HEK293T (cell line): Measurements from ENCODE around the gene ZBTB8B.
A peak's percentile ranks its signal among the peaks of the same experiment; 100 is the strongest.
"Not testable (repeated sequence)": the region's sequence is repeated elsewhere in the genome, so short reads cannot be mapped to it uniquely, and the experiment has no call there.

Experiments
- CTCF ChIA-PET: fragments of 350-600 bp; formaldehyde crosslinking; extraction: SDS; loops from one replicate; lab custom pipeline; 2021; ENCODE audit warnings: antibody characterized with exemption, inconsistent platforms; lab: Yijun Ruan, JAX
- POLR2A ChIA-PET: fragments of 350-600 bp; formaldehyde crosslinking; extraction: SDS; loops from one replicate; lab custom pipeline; 2020; ENCODE audit warnings: antibody characterized with exemption, inconsistent platforms; lab: Yijun Ruan, JAX
- DNase-seq: peaks from one replicate; pipeline ENCODE4 v3.0.0; 2012; ENCODE audit warnings: mixed read lengths; ENCODE audit errors: extremely low spot score
- ARNT ChIP-seq: fragments of 450-650 bp; IDR thresholded peaks from 2 replicates; pipeline ENCODE4 v1.6.1; 2017; ENCODE audit warnings: mild to moderate bottlenecking
- BHLHE40 ChIP-seq: fragments of 450-650 bp; IDR thresholded peaks from 2 replicates; pipeline ENCODE4 v1.6.1; 2016; ENCODE audit warnings: mild to moderate bottlenecking, moderate library complexity, borderline replicate concordance
- CTBP1 ChIP-seq: fragments of 450-650 bp; IDR thresholded peaks from 2 replicates; pipeline ENCODE4 v1.6.1; 2016; ENCODE audit warnings: borderline replicate concordance
- ELF4 ChIP-seq: fragments of 450-650 bp; IDR thresholded peaks from 2 replicates; pipeline ENCODE4 v1.6.1; 2017; ENCODE audit warnings: antibody characterized with exemption
- FOXA1 ChIP-seq: fragments of 450-650 bp; IDR thresholded peaks from 2 replicates; pipeline ENCODE4 v1.6.1; 2016; ENCODE audit warnings: mild to moderate bottlenecking
- FOXK2 ChIP-seq: fragments of 450-650 bp; IDR thresholded peaks from 2 replicates; pipeline ENCODE4 v1.6.1; 2016; ENCODE audit warnings: mild to moderate bottlenecking
- FOXM1 ChIP-seq: fragments of 450-650 bp; IDR thresholded peaks from 2 replicates; pipeline ENCODE4 v1.6.1; 2017; ENCODE audit warnings: mild to moderate bottlenecking, borderline replicate concordance
- HDGF ChIP-seq: fragments of 450-650 bp; IDR thresholded peaks from 2 replicates; pipeline ENCODE4 v1.6.1; 2017; ENCODE audit warnings: antibody characterized with exemption, borderline replicate concordance
- L3MBTL2 ChIP-seq: fragments of 450-650 bp; conservative IDR thresholded peaks from 2 replicates; pipeline ENCODE4 v1.6.1; 2016; ENCODE audit warnings: mild to moderate bottlenecking
- LEF1 ChIP-seq: fragments of 450-650 bp; IDR thresholded peaks from 2 replicates; pipeline ENCODE4 v1.6.1; 2017; ENCODE audit warnings: mild to moderate bottlenecking, borderline replicate concordance
- NFRKB ChIP-seq: fragments of 450-650 bp; IDR thresholded peaks from 2 replicates; pipeline ENCODE4 v1.6.1; 2016; ENCODE audit warnings: mild to moderate bottlenecking, moderate library complexity
- SP1 ChIP-seq: fragments of 450-650 bp; IDR thresholded peaks from 2 replicates; pipeline ENCODE4 v1.6.1; 2017
- SUZ12 ChIP-seq: fragments of 450-650 bp; IDR thresholded peaks from 2 replicates; pipeline ENCODE4 v1.6.1; 2016; ENCODE audit warnings: mild to moderate bottlenecking
- TARDBP ChIP-seq: fragments of 450-650 bp; IDR thresholded peaks from 2 replicates; pipeline ENCODE4 v1.6.1; 2016
- ZNF384 ChIP-seq: fragments of 450-650 bp; IDR thresholded peaks from 2 replicates; pipeline ENCODE4 v1.6.1; 2016
- TF ChIP-seq, protein P1 (sequence below): fragments of 450-650 bp; IDR thresholded peaks from 2 replicates; pipeline ENCODE4 v1.6.1; 2016

Gene ZBTB8B

DNA sequence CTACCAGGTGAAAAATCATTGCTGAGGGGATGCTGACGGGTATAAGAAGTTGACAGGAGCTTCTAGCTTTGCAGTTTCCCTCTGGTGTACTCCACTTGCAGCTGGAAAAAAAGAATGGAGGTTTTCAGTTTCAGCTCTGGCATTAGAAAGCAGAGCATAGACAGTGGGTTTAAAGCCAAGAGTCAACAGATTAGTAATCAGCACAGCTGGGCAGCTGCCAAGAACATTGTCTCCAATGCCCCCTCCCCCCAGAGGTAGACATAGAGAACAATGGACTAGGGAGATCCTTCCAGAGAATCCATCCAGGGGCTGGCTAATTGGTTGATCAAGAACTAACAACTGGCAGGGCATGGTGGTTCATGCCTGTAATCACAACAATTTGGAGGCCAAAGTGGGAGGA, 10.1 kb upstream of the ZBTB8B start:
- no peak for TF ChIP-seq ARNT
- TF ChIP-seq BHLHE40, result no peak
- no peak for TF ChIP-seq CTBP1
- no peak for TF ChIP-seq L3MBTL2
- CTCF ChIA-PET, result interaction anchor here (0.8 kb wide), 1 partner anchor 65 kb away, joined by 3 read pairs; no protein-coding TSS in a partner anchor
- DNase-seq, result no peak
- POLR2A ChIA-PET, result interaction anchor here (1.1 kb wide), 1 partner anchor 10 kb away, joined by 5 read pairs; the partner anchor contains the start of gene ZBTB8B

DNA sequence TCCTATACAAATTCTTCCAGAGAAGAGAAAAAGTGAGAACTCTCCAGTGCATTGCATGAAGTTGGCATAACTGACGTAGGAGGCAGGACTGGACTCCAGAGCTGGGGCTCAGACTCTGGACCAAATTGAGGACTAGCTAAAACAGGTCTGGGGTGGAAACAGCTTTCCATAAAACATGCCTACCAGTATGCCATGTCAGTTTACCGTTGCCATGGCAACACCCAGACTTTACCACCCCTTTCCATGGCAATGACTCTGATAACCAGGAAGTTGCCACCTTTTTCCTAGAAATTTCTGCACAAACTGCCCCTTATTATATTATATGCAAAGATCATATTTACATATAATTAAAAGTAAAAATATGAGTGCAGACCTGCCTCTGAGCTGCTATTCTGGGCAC, 8.9 kb upstream of the ZBTB8B start:
- ChIA-PET POLR2A (no interaction called here), CTCF (no interaction called here)
- TF ChIP-seq NFRKB (no peak), LEF1 (no peak), TARDBP (no peak), ZNF384 (no peak)
- no peak for DNase-seq

DNA sequence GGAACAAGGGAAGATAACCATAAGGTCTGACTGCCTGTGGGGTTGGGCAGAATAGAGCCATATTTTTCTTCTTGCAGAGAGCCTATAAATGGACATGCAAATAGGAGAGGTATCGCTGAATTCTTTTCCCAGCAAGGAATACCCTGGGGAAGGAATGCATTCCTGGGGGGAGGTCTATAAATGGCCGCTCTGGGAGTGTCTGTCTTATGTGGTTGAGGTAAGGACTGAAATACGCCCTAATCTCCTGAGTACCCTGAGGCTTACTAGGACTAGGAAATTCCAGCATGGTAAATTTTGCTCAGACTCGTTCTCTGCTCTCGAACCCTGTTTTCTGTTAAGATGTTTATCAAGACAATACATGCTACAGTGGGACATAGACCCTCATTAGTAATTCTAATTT, 6.1 kb upstream of the ZBTB8B start:
- POLR2A ChIA-PET, DNase-seq, CTCF ChIA-PET: not testable (repeated sequence)

DNA sequence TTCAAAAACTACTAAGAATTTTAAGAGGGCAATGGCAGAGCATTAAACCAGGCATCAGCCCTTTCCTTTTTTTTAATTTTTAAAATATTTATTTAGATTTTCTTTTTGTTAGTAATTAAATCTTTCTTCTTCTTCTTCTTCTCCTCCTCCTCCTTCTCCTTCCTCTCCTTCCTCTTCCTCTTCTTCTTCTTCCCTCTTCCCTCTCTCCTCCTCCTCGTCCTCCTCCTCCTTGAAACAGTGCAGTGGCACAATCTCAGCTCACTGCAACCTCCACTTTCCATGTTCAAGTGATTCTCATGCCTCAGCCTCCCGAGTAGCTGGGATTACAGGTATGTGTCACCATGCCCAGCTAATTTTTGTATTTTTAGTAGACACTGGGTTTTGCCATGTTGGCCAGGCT, 1.9 kb upstream of the ZBTB8B start:
- POLR2A ChIA-PET, result interaction anchor here (2.8 kb wide), 1 partner anchor 14 kb away, joined by 12 read pairs; no protein-coding TSS in a partner anchor
- not testable (repeated sequence) for DNase-seq
- CTCF ChIA-PET, result interaction anchor here (0.7 to 1.3 kb wide), 3 partner anchors 11 to 184 kb away, joined by 3 to 4 read pairs (median 3); no protein-coding TSS in a partner anchor

DNA sequence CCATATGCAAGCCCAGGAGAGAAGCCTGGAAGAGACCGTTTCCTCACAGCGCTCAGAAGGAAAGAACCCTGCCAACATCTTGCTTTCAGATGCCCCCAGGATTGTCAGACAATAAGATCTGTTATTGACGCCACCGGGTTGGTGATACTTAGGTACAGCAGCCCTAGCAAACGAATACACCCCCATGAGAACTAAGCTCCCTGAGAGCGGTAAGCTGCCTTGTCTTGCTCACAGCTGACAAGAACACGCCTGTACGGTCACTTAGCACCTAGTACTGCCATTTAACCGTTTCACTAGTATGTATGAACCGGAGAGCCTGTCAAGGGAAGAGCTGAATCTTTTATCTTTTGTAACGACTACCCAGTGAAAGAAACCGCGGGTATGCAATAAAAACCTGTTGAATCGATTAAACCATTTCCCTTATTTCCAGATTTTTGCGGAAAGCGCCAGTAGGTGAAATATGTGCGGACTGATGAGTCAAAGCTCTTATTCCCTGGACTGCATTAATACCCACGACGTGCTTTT, 619 bp upstream of the ZBTB8B start:
- peak; percentile 44 for DNase-seq
- TF ChIP-seq FOXA1, result no peak
- TF ChIP-seq SUZ12, result no peak
- TF ChIP-seq ELF4, result no peak
- TF ChIP-seq FOXK2, result no peak
- TF ChIP-seq, protein P1, sequence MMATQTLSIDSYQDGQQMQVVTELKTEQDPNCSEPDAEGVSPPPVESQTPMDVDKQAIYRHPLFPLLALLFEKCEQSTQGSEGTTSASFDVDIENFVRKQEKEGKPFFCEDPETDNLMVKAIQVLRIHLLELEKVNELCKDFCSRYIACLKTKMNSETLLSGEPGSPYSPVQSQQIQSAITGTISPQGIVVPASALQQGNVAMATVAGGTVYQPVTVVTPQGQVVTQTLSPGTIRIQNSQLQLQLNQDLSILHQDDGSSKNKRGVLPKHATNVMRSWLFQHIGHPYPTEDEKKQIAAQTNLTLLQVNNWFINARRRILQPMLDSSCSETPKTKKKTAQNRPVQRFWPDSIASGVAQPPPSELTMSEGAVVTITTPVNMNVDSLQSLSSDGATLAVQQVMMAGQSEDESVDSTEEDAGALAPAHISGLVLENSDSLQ, result no peak
- TF ChIP-seq ARNT, result no peak
- no peak for TF ChIP-seq TARDBP
- TF ChIP-seq CTBP1, result no peak
- TF ChIP-seq NFRKB, result no peak
- no peak for TF ChIP-seq LEF1
- no peak for TF ChIP-seq BHLHE40
- TF ChIP-seq SP1, result no peak
- no peak for TF ChIP-seq FOXM1
- no peak; the same call in 1 of the 2 replicates for TF ChIP-seq L3MBTL2
- no peak for TF ChIP-seq ZNF384
- TF ChIP-seq HDGF, result no peak
- CTCF ChIA-PET, result interaction anchor here (1.3 kb wide), 1 partner anchor 15 kb away, joined by 5 read pairs; no protein-coding TSS in a partner anchor
- POLR2A ChIA-PET, result interaction anchor here (0.6 to 2.8 kb wide), 9 partner anchors 10 to 148 kb away, joined by 3 to 12 read pairs (median 4); partner anchors contain the start of gene BSDC1

DNA sequence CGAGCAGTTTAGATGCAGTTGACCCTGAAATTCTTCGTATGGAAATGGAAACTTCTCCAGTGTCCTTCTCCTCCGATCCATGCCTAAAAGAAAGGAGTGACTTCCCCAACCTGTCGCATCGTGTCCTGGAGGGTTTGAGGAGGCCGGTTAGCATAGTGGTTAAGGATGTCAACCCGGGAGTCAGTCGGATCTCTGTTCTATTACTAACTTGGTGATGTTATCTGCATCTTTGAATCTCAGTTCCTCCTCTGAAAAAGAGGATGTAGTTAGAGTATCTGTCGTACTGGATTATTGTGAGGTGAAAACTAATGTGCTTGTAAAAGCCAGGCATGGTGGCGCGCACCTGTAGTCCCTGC, 684 bp downstream of the ZBTB8B start:
- ChIA-PET POLR2A (interaction anchor here (0.5 to 0.6 kb wide), 3 partner anchors 16 to 185 kb away, joined by 3 to 4 read pairs (median 3); partner anchors contain the start of gene RBBP4), CTCF (no interaction called here)
- TF ChIP-seq FOXM1, result no peak
- TF ChIP-seq ZNF384, result no peak
- TF ChIP-seq SUZ12, result no peak
- TF ChIP-seq ARNT, result no peak
- TF ChIP-seq L3MBTL2, result no peak
- TF ChIP-seq NFRKB, result no peak
- TF ChIP-seq ELF4, result no peak
- DNase-seq, result no peak

DNA sequence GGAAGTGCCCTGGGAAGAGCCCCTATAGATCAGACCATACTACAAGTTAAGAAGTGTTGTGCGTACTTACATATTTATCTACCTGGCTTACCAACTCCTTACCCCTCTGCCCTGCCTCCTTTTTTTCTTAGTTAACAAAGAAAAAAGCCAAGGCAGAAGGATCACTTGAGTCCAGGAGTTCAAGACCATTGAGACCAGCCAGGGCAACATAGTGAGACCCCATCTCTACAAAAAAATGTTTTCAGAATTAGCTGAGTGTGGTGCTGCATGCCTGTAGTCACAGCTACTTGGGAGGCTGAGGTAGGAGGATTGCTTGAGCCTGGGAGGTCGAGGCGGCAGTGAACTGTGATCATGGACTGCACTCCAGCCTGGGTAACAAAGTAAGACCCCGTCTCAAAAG, 1.9 kb downstream of the ZBTB8B start:
- ChIA-PET POLR2A (no interaction called here), CTCF (no interaction called here)
- TF ChIP-seq ZNF384, result no peak
- TF ChIP-seq LEF1, result no peak
- TF ChIP-seq, protein P1, result no peak
- no peak for TF ChIP-seq FOXA1
- no peak for TF ChIP-seq FOXM1
- DNase-seq, result no peak

DNA sequence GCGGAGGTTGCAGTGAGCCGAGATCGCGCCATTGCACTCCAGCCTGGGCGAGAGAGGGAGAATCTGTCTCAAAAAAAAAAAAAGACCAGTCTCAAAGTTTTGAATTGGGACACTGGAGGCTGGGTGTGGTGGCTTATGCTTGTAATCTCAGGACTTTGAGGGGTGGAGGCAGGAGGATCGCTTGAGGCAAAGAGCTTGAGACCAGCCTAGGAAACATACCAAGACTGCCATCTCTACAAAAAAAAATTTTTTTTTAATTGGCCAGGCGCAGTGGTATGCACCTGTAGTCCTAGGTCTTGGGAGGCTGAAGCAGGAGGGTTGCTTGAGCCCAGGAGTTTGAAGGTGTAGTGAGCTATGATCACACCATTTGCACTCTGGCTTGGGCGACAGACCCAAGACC, 3.9 kb downstream of the ZBTB8B start:
- CTCF ChIA-PET, result no interaction called here
- POLR2A ChIA-PET, result no interaction called here
- TF ChIP-seq ELF4, result no peak
- no peak for TF ChIP-seq BHLHE40
- TF ChIP-seq FOXA1, result no peak
- no peak for TF ChIP-seq HDGF
- no peak for TF ChIP-seq NFRKB
- TF ChIP-seq ZNF384, result no peak
- TF ChIP-seq TARDBP, result no peak
- TF ChIP-seq, protein P1, result no peak
- TF ChIP-seq LEF1, result no peak
- TF ChIP-seq FOXK2, result no peak
- no peak for TF ChIP-seq SUZ12
- no peak for TF ChIP-seq FOXM1
- TF ChIP-seq ARNT, result no peak
- no peak for TF ChIP-seq CTBP1
- TF ChIP-seq L3MBTL2, result no peak
- no peak for TF ChIP-seq SP1
- no peak for DNase-seq
